ENCODE measurements around the gene LBHD1. TPM values are rescaled to one million over a fixed set of nuclear protein-coding genes. Genes with fewer than 3 reads are reported as not detected.
A peak's percentile ranks its signal among the peaks of the same experiment; 100 is the strongest.

The LBHD1 gene
- total RNA-seq, 2 experiments from 2014 or later: 12.0 to 12.9 TPM

- H3K36me3 Mint-ChIP-seq (ENCODE audit: low read depth): peaks cover 57% of the 10 kb centered on the region
- H3K27me3 Mint-ChIP-seq: no peaks in the 10 kb centered on the region
- TF ChIP-seq CTCF (IDR thresholded peaks at IDR 0.05): no peak
- peak overlapping the region; percentile 99 for H3K27ac Mint-ChIP-seq
- intact Hi-C loops (cut with micrococcal nuclease): no loop called here
- H3K9me3 Mint-ChIP-seq: no peaks in the 10 kb centered on the region
- POLR2A ChIA-PET: interaction anchor here (1.0 to 6.3 kb wide), 18 partner anchors 13 to 174 kb away, joined by 3 to 41 read pairs (median 8); partner anchors contain the start of genes C11orf98, CSKMT, GANAB and HNRNPUL2
- ATAC-seq: no peak
- CTCF ChIA-PET: interaction anchor here (1.0 to 2.5 kb wide), 4 partner anchors 9 to 77 kb away, joined by 3 to 13 read pairs (median 6); partner anchors contain the start of genes HNRNPUL2 and TMEM179B
- H3K4me3 Mint-ChIP-seq: peak overlapping the region; percentile 91
- DNase-seq: peak; percentile 34
- peaks cover 71% of the 10 kb centered on the region for H3K4me1 Mint-ChIP-seq (ENCODE audit: low read depth)
Observed at GRCh38 chr11:62710001-62710345, 37.9 kb upstream of the LBHD1 start.

GRCh38 chr11:62709247-62710000 is 37.4 kb upstream of the LBHD1 start:
- CTCF ChIA-PET: interaction anchor here (1.0 to 2.5 kb wide), 6 partner anchors 9 to 78 kb away, joined by 3 to 13 read pairs (median 3); partner anchors contain the start of genes HNRNPUL2, LBHD1, TMEM179B and UQCC3
- Mint-ChIP-seq H3K27me3 (no peaks in the 10 kb centered on the region), H3K4me3 (peak overlapping the region; percentile 91), H3K9me3 (no peaks in the 10 kb centered on the region), H3K27ac (peak overlapping the region; percentile 99), H3K36me3 (ENCODE audit: low read depth) (peaks cover 54% of the 10 kb centered on the region), H3K4me1 (ENCODE audit: low read depth) (peaks cover 67% of the 10 kb centered on the region)
- POLR2A ChIA-PET: interaction anchor here (0.6 to 6.3 kb wide), 29 partner anchors 11 to 174 kb away, joined by 3 to 41 read pairs (median 4); partner anchors contain the start of genes B3GAT3, C11orf98, CSKMT and GANAB
- peak; percentile 83 for ATAC-seq
- intact Hi-C loops (cut with micrococcal nuclease): no loop called here
- TF ChIP-seq CTCF (IDR thresholded peaks at IDR 0.05): no peak
- DNase-seq: peak; percentile 99

GRCh38 chr11:62708793-62709192 is 36.7 kb upstream of the LBHD1 start:
- Mint-ChIP-seq H3K4me3 (peak overlapping the region; percentile 91), H3K4me1 (ENCODE audit: low read depth) (peaks cover 61% of the 10 kb centered on the region), H3K27me3 (no peaks in the 10 kb centered on the region), H3K27ac (peak overlapping the region; percentile 99), H3K9me3 (no peaks in the 10 kb centered on the region), H3K36me3 (ENCODE audit: low read depth) (peaks cover 50% of the 10 kb centered on the region)
- peak; percentile 40 for ATAC-seq
- POLR2A ChIA-PET: interaction anchor here (0.6 to 6.3 kb wide), 29 partner anchors 12 to 175 kb away, joined by 3 to 41 read pairs (median 4); partner anchors contain the start of genes B3GAT3, C11orf98, CSKMT and GANAB
- intact Hi-C loops (cut with micrococcal nuclease): no loop called here
- TF ChIP-seq CTCF (IDR thresholded peaks at IDR 0.05): no peak
- peak; percentile 76 for DNase-seq
- CTCF ChIA-PET: interaction anchor here (1.0 to 2.5 kb wide), 9 partner anchors 10 to 314 kb away, joined by 3 to 13 read pairs (median 3); partner anchors contain the start of genes HNRNPUL2, LBHD1, ROM1 and TMEM179B

GRCh38 chr11:62708392-62708791 is 36.3 kb upstream of the LBHD1 start:
- H3K27ac Mint-ChIP-seq: peak overlapping the region; percentile 99
- TF ChIP-seq CTCF (IDR thresholded peaks at IDR 0.05): no peak
- intact Hi-C loops (cut with micrococcal nuclease): no loop called here
- H3K9me3 Mint-ChIP-seq: no peaks in the 10 kb centered on the region
- peak overlapping the region; percentile 91 for H3K4me3 Mint-ChIP-seq
- H3K36me3 Mint-ChIP-seq (ENCODE audit: low read depth): peaks cover 47% of the 10 kb centered on the region
- ChIA-PET CTCF (interaction anchor here (0.9 to 2.5 kb wide), 8 partner anchors 12 to 313 kb away, joined by 3 to 13 read pairs (median 4); partner anchors contain the start of genes HNRNPUL2, LBHD1, ROM1 and TMEM179B), POLR2A (interaction anchor here (0.6 to 6.3 kb wide), 25 partner anchors 14 to 173 kb away, joined by 3 to 41 read pairs (median 5); partner anchors contain the start of genes B3GAT3, C11orf98, CSKMT and HNRNPUL2)
- no peaks in the 10 kb centered on the region for H3K27me3 Mint-ChIP-seq
- peaks cover 57% of the 10 kb centered on the region for H3K4me1 Mint-ChIP-seq (ENCODE audit: low read depth)
- no peak for ATAC-seq
- no peak for DNase-seq

All from activated CD8-positive, alpha-beta T cell treated with anti-CD3 and anti-CD28 coated beads for 36 hours (primary cell).